GM12872 (cell line): ENCODE measurements around the gene ARHGAP32.

Experiments used
- TF ChIP-seq, protein P1 (sequence below): IDR thresholded peaks from 3 replicates; pipeline ENCODE4 v1.5.1; 2011; ENCODE audit warnings: low read depth, mild to moderate bottlenecking, low read length, moderate library complexity; ENCODE audit not compliant: insufficient read depth

ARHGAP32 gene

DNA sequence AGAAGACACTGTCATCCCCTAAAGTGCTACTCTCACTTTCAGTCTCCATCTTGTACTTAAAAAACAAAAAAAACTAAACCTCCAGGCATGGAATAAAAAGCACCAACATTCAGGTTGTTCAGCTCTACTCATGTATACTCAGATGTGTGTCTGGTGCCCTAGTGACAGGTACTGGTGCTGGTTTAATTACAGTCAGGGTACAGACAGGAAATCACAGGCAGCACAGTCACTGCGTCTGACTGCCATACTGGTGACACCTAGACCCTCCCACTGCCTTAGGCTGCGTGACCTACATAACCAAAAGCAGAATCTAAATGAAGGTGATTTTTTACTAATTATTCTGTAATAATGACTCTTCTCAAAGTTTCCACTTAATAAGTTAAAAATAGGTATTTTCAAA, at the start of gene ARHGAP32:
TSS of gene ARHGAP32 (minus strand) at position 176 of the 400 bp plus-strand sequence. CDS start at position 49, 127 bp downstream.
- TF ChIP-seq, protein P1, sequence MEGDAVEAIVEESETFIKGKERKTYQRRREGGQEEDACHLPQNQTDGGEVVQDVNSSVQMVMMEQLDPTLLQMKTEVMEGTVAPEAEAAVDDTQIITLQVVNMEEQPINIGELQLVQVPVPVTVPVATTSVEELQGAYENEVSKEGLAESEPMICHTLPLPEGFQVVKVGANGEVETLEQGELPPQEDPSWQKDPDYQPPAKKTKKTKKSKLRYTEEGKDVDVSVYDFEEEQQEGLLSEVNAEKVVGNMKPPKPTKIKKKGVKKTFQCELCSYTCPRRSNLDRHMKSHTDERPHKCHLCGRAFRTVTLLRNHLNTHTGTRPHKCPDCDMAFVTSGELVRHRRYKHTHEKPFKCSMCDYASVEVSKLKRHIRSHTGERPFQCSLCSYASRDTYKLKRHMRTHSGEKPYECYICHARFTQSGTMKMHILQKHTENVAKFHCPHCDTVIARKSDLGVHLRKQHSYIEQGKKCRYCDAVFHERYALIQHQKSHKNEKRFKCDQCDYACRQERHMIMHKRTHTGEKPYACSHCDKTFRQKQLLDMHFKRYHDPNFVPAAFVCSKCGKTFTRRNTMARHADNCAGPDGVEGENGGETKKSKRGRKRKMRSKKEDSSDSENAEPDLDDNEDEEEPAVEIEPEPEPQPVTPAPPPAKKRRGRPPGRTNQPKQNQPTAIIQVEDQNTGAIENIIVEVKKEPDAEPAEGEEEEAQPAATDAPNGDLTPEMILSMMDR, result no peak

DNA sequence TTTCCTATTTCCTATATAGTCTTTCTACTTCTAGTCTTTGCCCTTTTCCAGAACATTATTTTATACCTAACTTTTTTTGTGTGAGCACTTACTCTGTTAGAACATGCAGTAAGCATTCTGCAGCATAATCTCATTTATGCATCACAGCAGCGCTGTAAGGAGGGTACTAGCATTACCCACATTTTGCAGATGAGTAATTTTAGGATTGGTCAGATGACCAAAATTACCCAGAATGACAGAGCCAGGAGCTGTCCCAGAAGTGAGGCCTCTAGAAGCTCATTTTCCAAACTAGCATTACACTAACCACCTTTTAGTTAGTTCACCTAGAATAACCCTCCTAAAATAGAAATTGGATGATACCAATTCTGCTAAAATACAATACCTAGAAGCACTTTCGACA, 47.1 kb upstream of the ARHGAP32 start:
- TF ChIP-seq, protein P1, result no peak

DNA sequence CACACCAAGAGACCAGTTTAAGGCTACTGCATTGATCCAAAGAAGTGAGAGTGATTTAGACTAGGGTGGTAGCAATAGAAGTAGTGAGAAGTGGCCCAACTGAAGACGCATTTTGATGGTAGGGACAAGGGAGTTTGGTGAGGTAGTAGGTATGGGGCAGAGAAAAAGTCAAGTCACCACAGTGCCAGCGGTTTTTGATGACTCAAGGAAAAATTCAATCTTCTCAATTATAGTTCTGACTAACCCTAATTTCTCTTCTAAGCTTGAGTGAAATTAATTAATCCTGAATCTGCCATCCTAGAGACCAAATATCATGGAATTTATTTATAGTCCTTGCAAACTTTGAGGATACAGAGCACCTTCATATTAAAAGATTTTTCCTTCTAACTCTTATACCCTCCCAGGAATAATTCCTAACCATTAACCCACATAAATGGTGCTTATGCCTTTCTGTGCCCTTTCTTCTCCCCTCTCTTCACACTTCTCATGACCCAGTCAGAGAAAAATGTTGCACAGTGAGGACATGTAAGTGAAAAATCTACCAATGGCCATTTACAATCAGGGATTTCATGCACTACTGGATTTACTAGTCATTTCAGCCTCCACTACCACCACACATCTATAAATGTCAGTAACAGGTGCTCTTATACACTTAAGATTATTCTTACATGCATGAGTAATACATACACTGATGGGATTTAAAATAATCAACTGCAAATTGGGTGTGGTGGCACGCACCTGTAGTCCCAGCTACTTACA, 45.9 kb upstream of the ARHGAP32 start:
- TF ChIP-seq, protein P1, result no peak

DNA sequence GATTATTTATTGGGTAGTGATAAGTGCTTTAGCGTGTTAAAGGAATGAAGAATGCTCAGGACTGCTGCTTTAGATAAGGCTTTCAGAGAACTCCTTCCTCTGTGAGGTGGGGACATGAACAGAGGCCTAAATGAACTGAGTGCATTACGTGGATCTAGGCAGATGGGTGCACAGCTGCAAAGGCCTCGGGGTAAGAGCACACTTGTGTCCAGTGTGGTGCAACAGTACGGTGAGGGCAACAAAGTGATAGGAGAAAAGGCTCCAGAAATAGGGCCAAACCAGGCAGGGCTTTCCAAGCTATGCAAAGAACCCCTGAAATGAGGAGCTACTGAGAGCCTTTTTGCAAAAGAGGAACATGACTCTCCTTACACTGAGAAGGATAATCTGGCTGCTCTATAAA, 45.3 kb upstream of the ARHGAP32 start:
- TF ChIP-seq, protein P1, result no peak

DNA sequence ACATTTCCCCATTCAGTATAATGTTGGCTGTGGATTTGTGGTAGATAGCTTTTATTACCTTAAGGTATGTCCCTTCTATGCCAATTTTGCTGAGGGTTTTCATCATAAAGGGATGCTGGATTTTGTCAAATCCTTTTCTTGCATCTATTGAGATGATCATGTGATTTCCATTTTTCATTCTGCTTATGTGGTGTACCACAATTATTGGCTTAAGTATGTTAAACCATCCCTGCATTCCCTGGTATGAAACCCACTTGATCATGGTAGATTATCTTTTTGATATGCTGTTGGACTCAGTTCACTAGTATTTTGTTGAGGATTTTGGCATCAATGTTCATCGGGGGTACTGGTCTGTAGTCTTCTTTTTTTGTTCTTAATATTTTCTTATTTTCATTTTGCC, 44.7 kb upstream of the ARHGAP32 start:
- TF ChIP-seq, protein P1, result no peak

DNA sequence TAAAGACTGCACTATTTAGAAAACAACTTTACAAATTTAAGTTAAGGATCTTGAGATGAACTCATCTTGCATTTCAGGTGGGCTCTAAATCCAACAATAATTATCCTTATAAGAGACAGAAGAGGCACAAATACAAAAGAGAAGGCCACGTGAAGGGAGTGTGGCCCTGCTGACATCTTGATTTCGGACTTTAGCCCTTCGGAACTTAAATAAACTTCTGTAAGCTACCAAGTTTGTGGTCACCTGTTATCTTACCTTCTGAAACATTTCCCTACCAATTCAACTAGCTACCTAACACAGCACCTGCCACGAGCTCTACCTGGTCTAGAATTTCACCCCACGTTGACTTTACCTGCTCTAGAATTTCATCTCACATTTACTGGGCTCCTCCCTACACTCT, 42.9 kb upstream of the ARHGAP32 start:
- TF ChIP-seq, protein P1, result no peak

DNA sequence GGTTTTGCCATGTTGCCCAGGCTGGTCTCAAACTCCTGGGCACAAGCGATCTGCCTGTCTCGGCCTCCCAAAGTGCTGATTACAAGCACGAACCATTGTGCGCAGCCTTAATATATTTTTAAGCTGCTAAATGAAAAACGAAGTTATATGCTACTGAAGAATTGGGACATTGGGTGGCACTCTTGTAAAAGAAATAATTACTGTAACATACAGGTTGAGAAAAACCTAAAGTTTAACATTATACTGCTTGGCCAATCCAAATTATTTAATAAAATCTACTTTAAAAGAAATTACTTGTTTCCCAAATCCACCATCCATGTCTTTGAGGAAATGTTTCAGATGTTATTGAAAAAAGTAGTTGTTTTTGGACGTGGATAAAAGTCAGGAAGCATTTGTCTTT, 37.9 kb upstream of the ARHGAP32 start:
- TF ChIP-seq, protein P1, result no peak
